HG02852 (cell line): Measurements from ENCODE around the gene BCAP31.
"Not testable (repeated sequence)": the region's sequence is repeated elsewhere in the genome, so short reads cannot be mapped to it uniquely, and the experiment has no call there.

Experiments used
- ATAC-seq: cut with Tn5 transposase; IDR thresholded peaks from one replicate; pipeline ENCODE4 v1.9.1; 2021; ENCODE audit warnings: mild to moderate bottlenecking, moderate library complexity; ENCODE audit not compliant: unreplicated experiment

Gene BCAP31

DNA sequence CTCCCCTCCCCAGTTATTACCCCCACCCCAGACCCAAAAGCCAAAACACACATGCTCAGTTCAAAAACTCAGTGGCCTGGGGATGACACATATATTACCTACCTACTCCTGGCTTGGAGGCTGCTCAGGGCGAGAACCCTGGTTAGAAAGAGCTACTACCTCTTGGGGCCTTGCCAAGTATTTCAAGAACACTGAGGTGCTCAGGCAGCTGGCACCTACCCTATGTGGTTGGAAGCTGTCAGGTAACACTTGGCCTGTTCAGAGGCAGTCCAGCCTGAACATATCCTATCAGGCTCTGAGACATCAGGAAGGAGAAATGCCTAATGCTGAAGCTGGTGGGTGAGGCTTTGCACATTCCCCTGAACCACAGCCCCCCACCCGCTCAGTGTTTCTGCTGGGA lies 4.9 kb downstream of the BCAP31 start:
- ATAC-seq = no peak

DNA sequence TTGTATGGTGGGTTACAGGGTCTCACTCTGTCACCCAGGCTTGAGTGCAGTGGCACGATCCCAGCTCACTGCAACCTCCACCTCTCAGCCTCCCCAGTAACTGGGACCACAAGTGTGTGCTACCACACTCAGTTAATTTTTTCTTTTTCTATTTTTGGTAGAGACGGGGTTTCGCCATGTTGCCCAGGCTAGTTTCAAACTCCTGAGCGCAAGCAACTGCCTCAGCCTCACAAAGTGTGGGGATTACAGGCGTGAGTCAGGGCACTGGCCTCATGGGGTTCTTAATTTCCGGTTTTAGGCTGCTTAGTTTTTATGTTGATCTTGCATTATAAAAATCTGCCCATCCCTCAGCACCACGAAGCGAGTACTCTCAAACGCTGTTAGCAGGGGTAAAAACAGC lies 6.7 kb downstream of the BCAP31 start:
- ATAC-seq = no peak

DNA sequence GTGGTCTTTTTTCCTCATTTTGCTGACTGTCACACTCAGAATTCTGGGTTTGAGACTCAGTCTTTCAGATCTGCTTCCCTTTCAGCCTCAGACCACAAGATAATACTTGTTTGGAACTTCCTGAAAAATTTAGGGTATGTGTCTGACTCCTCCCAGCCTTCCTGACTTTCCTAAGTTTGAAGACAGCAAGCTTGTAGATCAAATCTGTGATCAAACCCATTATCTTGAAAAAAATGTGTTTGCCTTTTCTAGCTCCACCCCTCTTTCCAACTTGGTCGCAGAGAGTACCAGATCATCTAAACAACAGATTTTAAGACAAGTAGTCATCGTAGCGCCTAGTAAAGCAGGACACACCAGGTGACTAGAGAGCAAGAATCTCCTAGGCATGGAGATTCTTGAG lies 9.9 kb downstream of the BCAP31 start:
- no peak for ATAC-seq

DNA sequence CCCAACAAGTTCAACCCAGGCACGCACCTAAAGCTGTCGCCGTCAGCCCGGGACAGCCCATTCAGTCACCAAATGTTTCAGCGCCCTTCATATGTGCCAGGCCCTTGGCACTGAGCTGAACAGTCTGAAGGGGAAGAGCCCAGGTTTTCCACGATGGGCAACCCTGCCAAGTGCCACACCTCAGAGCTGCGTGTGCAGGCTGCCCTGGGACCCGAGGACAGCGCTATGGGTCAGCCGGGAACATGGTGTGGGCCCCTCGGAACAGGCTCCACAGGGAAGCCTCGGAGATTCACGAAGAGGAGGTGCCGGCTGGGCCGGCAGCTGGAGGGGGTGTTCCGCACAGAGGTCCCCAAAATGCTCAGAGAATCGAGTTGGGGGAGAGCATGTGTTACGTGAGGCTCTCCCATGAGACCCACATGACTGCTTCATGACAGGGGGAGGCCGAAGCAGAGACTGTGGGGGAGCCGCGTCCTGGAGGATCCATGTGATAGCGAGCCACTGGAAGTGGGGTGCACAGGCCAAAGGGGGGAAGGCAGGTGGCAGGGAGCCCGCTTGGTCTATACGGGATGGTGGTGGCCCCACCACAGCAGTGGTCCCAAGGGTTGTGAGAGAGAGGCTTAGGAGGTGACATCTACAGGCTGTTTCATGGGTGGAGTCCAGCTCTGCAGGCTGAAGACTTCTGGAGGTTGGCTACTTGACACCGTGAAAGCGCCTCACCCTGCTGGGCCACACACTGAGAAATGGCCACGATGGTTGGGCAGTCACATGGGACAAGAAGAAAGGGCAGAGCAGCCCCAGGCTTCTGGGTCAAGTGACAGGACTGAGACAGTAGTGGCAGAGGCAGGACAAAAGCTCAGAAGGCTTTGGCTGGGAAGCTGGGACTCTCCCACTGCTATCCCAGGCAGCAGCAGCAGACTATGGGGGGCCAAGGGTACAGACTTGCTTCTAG lies 14.2 kb downstream of the BCAP31 start:
- ATAC-seq = no peak

DNA sequence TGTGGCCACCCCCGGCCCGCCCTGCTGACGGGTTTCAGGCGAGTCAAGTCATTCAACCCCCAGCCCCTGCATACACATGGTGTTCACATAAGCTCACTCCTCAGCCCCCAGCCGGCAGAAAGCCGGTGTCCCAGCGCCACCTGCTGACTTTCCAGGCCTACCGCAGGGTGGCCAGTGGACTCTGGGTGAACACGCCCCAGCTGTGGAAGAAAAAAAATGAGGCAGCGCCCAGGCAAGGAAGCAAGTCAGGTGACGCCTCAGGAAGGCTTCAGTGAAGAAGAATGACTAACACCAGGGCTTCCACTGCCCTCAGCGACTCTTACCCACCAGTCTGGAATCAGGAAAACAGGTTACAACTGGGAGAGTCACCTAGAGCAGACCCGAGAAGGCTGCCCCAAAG lies 15.8 kb downstream of the BCAP31 start:
- no peak for ATAC-seq

DNA sequence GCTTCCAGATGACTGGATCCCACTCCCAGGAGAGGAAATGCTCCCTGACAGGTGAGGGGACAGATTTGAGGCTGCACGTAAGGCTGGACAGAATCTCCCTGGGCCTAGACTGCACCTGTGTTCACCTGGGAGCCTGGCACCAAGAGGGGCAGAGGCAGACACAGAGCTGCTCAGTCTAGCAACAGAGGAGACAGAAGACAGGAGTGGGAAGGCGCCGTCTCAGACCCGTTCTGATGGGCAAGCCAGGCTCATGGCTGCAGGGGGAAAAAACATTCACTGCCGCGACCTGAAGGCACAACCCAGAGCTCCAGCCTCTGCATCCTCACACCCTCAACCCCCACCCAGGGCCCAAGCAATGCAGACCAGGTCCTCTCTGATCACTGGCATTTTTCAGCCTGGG lies 16.8 kb downstream of the BCAP31 start:
- ATAC-seq = no peak

DNA sequence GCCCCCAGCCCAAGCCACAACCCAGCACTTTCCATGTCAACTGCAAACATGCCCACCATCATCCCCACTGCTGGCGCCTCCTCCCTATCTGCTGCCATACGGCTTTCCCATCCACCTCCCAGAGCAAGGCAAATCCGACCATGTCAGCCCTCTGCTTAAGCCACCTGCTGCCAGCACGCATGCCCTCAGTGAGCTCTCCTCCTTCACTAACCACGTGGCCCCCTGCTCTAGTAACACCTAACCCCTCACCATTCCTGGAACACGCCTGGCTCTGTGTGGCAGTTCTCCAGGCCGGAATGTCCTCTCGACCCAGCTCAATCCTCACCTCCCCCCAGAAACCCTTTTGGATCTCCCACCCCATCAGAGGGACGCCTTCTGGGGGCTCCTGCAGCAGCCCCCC lies 17.4 kb downstream of the BCAP31 start:
- no peak for ATAC-seq

DNA sequence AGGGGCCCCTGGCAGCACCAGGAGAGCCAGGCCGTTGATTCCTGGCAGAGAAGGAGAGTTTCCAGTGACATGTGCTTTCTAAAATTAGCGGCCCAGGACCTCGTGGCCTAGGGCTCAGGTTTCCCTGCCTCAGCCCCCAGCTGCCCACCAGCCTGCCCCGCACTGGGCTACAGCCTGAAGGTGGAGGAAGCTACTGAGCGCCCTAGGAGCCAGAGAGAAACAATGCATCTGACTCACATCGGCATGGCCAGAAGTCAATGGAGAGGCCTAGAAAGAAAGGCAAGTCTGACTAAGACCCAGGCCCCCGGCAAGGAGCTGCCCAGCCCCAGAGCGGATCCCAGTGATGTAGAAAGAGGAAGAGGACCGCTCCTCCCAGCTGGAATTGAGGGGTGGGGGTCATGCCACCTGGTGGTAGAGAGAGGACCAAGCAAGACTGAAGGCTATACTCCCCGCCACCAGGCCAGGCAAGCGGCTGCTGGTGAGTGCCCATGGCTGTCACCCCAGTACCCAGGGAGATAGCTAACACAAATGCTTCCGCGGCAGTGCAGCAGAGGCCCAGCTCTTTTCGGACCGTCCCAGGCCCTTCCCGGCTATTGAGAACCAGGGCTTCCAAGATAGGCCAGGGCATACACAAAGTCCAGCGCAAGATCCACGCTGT lies 18.7 kb downstream of the BCAP31 start:
- ATAC-seq = not testable (repeated sequence)

GRCh38 chrX:153704631-153705402 lies 19.4 kb downstream of the BCAP31 start:
- ATAC-seq = not testable (repeated sequence)

- ATAC-seq = no peak
These were observed 20.1 kb downstream of the BCAP31 start for GRCh38 chrX:153704021-153704526.

DNA sequence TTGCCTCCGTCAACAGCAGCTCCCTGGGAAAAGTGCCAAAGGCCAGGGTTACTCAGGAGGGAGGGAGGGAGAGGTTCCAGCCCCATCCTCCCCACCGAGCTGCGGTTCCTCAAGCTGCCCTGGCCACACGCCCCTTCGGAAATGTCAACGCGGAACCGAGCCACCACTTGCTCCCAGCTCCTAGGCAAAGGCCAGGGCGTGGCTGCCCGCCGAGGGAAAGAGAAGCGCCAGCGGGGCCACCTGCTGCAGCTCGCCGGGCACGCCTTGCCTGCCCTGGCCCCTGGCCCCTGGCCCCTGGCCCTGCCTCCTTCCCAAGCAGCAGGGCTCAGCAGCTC lies 21.2 kb downstream of the BCAP31 start:
- no peak for ATAC-seq

DNA sequence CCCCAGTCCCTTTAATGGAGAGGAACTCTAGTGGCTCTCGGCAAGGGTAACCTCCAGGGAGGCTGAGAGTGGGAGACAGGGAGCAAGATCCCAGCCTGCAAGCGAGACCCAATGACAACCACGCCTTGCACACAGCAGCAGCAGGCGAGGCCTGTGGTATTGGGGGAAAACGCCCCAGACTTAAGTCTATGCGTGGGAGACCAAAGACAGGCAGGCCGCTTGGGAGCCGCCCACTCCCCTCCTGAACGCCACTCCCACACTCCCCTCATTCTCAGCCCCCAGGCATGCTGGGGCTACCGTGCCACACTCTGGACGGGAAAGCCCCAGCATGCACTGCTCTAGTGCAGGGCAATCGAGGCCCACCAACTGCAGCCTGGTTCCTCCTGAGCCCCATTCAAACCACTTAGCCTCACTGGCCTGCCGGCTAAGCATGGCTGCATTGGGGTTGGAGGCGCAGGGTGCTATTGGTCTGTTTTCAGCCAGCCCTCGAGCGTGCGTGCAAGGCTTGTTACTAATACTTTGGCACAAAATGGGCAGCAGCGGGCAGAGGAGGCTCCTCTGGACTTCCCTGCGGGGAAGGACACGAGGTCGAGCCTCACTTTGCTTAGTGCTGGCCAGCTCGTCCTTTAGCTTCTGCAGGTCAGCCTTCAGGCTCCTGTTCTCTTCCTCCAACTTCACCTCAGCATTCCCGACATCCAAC lies 21.7 kb downstream of the BCAP31 start:
- ATAC-seq = no peak

GRCh38 chrX:153701706-153702105 lies 22.5 kb downstream of the BCAP31 start:
- ATAC-seq = no peak

DNA sequence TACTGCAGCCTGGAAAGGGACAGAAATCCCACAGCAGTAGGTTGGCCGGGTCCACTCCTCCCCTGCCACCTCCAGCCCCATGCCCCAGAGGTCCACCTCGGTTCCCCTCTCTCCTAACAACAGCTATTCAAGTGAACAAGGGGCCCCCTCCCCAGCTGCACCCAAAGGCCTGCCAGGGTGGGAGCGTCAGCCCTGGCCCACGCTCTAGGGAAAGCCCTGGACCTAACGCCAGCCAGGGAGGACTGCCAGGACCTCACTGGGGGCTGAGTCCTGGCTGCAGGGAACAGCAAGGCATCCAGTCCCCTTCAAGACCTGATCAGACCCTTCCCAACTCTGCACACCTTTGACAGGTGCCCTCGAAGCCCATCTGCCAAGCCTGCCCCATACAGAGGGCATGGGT lies 23.2 kb downstream of the BCAP31 start:
- no peak for ATAC-seq

- no peak for ATAC-seq
These were observed 23.7 kb downstream of the BCAP31 start for GRCh38 chrX:153700376-153700945.

- ATAC-seq = not testable (repeated sequence)
These were observed 24.3 kb downstream of the BCAP31 start for GRCh38 chrX:153699784-153700371.

GRCh38 chrX:153699210-153699783 lies 24.9 kb downstream of the BCAP31 start:
- not testable (repeated sequence) for ATAC-seq

- no peak for ATAC-seq
These were observed 26.0 kb downstream of the BCAP31 start for GRCh38 chrX:153697924-153698865.
